GM21619 (cell line): ENCODE measurements around the gene SPP2.

ENCODE experiments used
- ATAC-seq: cut with Tn5 transposase; IDR thresholded peaks from one replicate; pipeline ENCODE4 v1.9.1; 2021; ENCODE audit not compliant: unreplicated experiment

SPP2 gene

GRCh38 chr2:234038076-234038802 is 12.3 kb upstream of the SPP2 start:
- ATAC-seq: no peak

GRCh38 chr2:234044157-234044556 is 6.3 kb upstream of the SPP2 start:
- no peak for ATAC-seq

- ATAC-seq: no peak
Observed at GRCh38 chr2:234046521-234046920, 4.0 kb upstream of the SPP2 start.

GRCh38 chr2:234047361-234047760 is 3.1 kb upstream of the SPP2 start:
- no peak for ATAC-seq

GRCh38 chr2:234048049-234048448 is 2.5 kb upstream of the SPP2 start:
- no peak for ATAC-seq

DNA sequence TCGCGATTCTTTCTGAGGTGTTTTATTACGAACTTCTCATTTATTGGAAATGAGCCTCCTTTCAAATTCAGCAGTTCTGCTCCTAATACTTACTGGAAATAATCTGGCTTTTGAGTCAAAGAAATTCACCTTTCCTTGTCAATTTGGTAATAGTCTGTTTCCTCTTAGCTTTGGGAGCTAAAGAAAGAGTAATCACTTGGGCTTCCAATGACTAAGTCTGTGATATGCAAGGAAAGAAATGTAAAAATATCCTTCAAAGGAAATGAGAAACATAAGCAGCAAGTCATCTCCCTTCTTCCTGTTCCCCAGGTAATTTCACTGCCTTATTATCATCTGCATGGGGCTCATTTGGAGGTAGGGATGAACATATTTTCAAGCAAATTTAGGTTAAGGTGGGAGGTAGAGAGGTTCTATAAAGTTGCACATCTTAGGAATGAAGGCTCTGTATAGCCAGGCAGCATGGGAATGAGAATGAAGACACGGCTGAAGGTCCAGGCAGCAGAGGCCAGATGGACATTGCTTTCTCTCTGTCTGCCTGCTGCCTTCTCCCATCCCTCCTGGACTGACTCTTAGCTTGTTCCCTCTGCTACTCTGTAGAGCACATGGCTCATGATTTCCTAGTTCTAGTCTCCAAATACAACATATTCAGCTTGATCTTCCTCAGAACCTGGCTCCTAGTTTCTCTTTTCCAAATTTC is 1.0 kb downstream of the SPP2 start:
- no peak for ATAC-seq

- no peak for ATAC-seq
Observed at GRCh38 chr2:234058881-234059280, 8.4 kb downstream of the SPP2 start.

GRCh38 chr2:234060236-234060635 is 9.7 kb downstream of the SPP2 start:
- ATAC-seq: no peak

DNA sequence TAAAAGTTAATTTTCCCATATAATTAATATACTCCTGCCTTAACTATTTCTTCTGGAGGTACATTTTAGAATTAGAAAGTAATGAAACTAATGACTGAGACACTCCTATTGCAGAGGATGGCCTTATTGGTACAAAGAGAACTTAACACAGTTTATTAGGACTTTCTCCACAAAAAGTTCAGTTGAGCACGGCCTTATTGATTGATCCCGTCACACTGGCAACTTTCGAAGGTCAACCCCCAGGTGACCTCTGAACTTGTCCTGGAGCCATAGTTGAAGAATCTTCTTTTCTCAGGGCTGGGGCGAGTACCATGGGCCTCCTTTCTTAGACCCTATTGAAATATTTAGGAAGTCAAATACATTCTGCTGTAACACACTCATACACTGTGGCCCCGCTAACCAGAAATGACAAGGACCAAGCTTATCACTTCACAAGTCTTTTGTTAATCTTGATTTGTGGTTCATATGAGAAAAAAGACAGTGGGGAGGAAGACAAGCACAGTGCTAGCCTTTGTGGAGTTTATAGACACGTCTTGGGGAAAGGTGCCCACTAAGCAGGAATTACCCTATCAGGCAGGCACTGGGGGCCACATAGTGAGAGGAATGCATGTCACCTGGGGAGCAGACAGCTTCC is 11.2 kb downstream of the SPP2 start:
- ATAC-seq: no peak

GRCh38 chr2:234066587-234066986 is 16.1 kb downstream of the SPP2 start:
- ATAC-seq: no peak

DNA sequence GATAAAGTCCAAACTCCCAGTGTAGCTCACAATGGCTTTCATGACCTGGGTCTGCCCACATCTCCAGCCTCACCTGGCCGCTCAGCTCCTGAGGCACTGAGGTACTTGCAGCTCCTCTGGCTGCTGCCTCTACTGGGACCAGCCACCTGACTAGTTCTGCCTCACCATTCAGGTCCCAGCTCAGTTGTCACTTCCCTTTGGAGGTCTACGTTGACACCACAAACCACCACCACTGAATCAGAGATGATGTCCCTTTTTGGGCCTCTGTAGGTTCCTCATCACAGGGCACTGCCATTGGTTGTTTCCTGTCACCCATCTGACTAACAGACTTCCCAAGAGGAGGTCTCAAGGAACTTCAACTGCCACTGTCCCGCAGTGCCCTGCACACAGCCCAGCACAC is 21.2 kb downstream of the SPP2 start:
- no peak for ATAC-seq

DNA sequence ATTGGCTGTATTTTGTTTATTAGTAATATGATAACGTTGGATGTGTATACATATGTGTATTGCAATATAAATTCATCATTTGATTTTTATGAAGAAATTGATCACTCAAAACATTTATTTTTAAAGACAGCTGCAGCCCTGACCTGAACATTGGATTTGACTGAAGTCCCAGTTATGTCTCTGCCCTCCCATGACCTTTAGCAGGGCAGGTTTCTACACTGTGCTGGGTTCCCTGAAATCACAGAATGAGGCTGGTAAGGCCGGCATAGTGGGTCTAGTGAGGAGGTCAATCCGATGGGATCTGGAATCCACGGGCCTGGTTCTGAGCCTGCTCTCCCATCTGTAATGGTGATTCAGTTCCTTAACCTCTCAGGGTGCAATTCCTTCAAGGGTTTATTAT is 22.0 kb downstream of the SPP2 start:
- no peak for ATAC-seq

DNA sequence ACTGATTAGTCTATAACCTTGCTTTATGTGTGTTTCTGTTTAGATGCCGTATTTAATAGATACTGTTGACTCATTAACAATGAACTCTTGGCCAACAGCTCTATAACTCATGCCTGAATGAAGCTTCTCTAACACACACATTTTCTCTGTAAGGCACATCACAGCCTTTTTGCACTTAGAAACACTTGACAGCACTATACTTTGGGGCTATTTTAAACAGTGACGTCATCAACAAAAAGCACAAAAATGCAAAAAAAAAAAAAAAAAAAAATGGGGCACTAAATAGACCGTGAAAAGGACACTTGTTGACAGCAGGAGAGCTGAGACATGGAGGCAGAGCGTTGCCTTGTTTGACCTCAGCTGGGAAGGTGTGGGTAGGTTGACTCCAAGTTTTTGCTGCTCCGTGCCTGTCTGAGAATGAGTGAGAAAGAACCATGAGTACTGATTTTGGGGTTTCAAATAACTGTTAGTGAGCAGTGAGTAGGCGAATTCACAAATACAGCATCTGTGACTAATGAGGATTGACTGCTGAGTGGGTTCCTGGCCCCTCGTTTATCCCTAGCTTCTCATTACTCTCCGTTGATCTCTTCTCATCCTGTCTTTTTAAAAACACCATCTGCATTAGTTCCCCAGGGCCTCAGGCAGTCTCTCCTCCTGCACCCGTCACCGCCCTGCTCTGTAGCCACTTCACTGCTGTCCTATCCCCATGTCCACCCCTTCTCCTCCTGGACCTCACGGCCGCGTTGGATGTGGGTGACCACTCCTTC is 24.4 kb downstream of the SPP2 start:
- ATAC-seq: no peak

DNA sequence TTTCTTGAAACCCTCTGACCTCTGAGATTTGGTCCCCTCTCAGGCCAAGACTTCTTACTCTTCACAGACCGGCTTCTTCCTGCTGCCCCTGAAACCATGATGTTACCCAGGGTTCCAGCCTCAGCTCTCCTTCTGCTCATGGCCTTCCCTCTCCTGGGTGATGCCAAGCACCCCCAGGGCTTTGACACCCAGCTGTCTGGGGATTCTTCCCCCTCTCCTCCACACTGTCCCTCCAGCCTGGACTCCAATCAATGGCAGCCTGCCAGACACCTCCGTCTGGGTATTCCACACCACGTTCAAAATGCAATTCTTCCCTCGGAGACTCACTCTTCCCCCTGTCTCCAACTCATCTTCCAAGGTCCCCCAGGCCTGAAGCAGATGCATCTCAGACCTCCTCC is 25.0 kb downstream of the SPP2 start:
- ATAC-seq: no peak

DNA sequence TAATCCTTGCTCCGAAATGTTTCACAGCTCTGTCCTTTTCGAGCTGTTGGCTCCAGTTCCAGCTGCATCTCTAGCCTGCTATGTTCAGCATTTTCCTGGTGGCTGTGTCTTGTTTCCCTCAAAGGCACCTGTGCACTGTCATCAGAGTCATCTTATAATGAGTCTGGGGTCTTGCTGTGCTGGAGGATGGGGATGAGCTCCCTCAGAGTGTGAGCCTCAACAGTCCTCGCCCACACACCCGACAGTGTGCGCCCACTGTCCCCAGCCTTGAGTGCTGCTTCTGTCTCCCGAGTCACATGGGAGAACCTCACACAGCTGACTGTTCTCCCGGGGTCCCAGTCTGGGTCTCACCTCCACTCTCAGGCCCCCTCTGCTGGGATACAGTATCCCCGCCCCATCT is 25.4 kb downstream of the SPP2 start:
- ATAC-seq: no peak

- no peak for ATAC-seq
Observed at GRCh38 chr2:234076451-234076850, 25.9 kb downstream of the SPP2 start.

GRCh38 chr2:234078129-234078528 is 27.6 kb downstream of the SPP2 start:
- ATAC-seq: no peak

DNA sequence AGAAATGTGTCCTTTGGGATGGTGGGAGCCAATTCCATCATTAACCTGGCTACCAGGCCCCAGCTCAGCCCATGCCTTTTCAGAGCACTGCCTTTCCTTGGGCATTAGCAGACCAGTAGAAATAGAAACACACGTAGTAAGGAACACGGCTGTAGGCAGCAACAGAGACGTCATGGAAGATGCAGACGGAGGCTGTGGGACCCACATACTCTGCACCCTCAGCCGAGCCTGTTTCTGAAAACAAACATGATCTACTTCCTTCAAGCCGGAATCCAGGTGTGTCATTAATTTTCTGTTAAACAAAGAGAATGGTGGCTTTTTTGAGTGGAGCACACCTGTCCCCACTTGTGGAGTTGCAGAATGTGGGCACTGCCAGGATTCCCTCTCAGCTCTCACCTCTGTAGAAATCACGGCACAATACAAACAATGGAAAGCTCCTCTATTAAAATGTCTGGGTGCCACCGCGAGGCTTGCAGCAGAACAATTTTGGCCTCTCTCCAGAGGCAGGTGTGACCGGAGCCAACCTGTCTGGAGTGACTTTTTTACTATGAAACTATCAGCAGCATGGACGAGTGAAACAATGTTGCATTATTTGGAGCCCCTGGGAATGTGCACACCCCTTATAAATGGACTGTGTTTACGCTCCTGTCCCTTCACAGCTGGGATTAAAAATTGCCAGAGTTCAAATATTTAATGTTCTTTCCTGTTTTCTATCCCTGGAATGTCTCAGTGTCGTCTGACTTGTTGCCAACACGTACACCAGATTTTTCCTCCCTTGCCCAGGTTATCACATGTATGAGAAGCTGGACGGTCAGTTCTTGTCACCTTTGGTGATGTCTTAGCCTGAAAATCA is 31.7 kb downstream of the SPP2 start:
- ATAC-seq: no peak

DNA sequence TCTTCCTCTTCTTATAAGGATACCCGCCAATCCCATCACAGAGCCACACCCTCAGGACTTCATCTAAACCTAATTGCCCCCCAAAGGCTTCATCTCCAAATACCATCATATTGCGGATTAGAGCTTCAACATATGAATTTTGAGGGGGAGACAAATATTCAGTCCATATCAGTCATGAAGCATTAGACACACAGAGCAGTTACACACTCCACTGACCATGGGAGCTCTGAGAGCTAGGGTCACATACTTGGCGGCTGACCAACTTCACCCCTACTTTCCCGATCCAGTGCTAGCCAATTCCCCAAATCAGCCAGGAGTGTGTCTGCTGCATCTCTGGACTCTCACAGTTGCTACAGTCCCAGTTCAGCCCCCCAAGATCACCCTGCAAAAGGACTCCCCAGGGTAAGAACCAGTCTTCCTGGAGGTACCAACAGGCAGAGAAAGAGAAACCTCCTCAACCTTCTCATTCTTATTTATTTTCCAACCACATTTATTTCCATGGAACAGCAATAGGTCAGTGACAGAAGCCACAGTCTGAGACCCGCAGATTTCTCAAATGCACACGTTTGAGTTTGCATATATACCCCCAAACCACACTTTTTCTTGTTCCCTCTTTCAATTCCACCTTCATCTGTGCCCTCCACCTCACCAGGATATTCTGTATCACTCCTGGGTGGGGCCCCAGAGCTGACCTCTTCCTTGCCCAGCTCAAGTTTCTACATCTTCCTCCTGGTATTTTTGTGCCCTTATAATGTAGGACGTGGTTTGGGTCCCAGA is 33.3 kb downstream of the SPP2 start:
- ATAC-seq: no peak

DNA sequence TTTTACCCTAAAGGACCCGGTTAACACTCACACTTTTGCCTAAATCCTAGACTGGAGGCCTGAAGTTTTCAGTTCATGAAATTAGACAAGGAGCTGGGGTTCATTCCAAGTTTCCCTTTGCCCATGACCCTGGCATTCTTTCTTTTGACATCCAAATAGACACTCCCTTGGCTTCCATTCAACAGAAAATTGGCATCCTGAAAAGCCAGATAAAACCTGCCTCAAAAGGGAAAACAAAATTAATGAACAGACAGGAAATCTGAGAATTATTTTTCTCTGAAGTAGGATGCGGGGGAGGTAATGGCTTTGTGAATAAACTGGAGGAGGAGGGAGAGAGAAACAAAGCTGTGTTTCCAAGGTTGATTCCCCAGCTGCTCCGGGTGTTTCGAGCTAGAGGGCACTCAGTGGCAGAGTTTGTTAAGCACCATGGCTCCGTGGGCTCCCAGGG is 41.0 kb downstream of the SPP2 start:
- ATAC-seq: no peak
